GM21723 (cell line): Measurements from ENCODE around the gene ZNF576.
A peak's percentile ranks its signal among the peaks of the same experiment; 100 is the strongest.
"Not testable (repeated sequence)": the region's sequence is repeated elsewhere in the genome, so short reads cannot be mapped to it uniquely, and the experiment has no call there.

ENCODE experiments used
- ATAC-seq: cut with Tn5 transposase; IDR thresholded peaks from one replicate; pipeline ENCODE4 v1.9.1; 2021; ENCODE audit warnings: mild to moderate bottlenecking, moderate library complexity; ENCODE audit not compliant: unreplicated experiment

The ZNF576 gene

GRCh38 chr19:43574424-43575155 lies 21.8 kb upstream of the ZNF576 start:
- ATAC-seq, result no peak

GRCh38 chr19:43575156-43575950 lies 21.0 kb upstream of the ZNF576 start, which contains the start of the genes PINLYP and XRCC1:
PINLYP (plus strand) TSS chr19:43575801; CDS start chr19:43577192, 1,391 bp downstream.
XRCC1 (minus strand) TSS chr19:43575527; CDS start chr19:43575458, 69 bp downstream.
- ATAC-seq, result peak; percentile 93

- no peak for ATAC-seq
Measured at GRCh38 chr19:43575955-43576878, 20.2 kb upstream of the ZNF576 start.

GRCh38 chr19:43578787-43579186 lies 17.6 kb upstream of the ZNF576 start:
- ATAC-seq, result no peak

GRCh38 chr19:43581467-43581866 lies 14.9 kb upstream of the ZNF576 start:
- ATAC-seq, result no peak

- ATAC-seq, result no peak
Measured at GRCh38 chr19:43582495-43582894, 13.9 kb upstream of the ZNF576 start.

GRCh38 chr19:43584484-43584883 lies 11.9 kb upstream of the ZNF576 start:
- ATAC-seq, result no peak

- no peak for ATAC-seq
Measured at GRCh38 chr19:43586346-43586745, 10.0 kb upstream of the ZNF576 start.

GRCh38 chr19:43587029-43587428 lies 9.4 kb upstream of the ZNF576 start:
- ATAC-seq, result not testable (repeated sequence)

GRCh38 chr19:43589277-43589676 lies 7.1 kb upstream of the ZNF576 start:
- ATAC-seq, result no peak

- ATAC-seq, result no peak
Measured at GRCh38 chr19:43589678-43590077, 6.7 kb upstream of the ZNF576 start.

GRCh38 chr19:43591904-43592772 lies 4.3 kb upstream of the ZNF576 start:
- no peak for ATAC-seq

GRCh38 chr19:43592800-43593350 lies 3.5 kb upstream of the ZNF576 start:
- no peak for ATAC-seq

GRCh38 chr19:43594081-43594697 lies 2.2 kb upstream of the ZNF576 start:
- ATAC-seq, result no peak

- no peak for ATAC-seq
Measured at GRCh38 chr19:43594710-43595604, 1.4 kb upstream of the ZNF576 start.

- ATAC-seq, result peak; percentile 8
Measured at GRCh38 chr19:43595605-43595998, 793 bp upstream of the ZNF576 start.

- ATAC-seq, result no peak
Measured at GRCh38 chr19:43596842-43597461, 557 bp downstream of the ZNF576 start.

- no peak for ATAC-seq
Measured at GRCh38 chr19:43597876-43598275, 1.5 kb downstream of the ZNF576 start.
